ENCODE results near the gene MACF1.

MACF1 gene

DNA sequence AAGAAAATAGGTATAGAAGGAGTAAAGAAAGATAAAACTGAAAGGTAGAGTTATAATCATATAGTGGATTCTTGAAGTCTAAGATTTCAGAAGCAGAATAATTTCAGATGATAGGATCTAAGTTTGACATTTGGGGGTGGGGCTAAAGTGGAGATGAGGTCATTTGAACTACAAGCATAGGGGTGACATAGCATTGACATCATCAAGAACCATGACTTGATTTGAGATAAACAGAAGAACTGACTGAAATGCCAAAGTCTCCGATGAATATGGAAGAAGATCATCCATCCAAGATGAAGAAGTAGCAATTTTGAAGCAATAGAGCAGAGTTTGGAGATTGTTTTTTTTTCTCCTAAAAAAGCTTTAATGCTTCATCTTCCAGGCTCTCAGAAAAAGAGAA is 122.3 kb downstream of the MACF1 start:
- no peak for DNase-seq
- Histone ChIP-seq H3K36me3 (replicated peaks) (peaks cover 80% of the 10 kb centered on the region), H3K27ac (no peak overlapping the region), H3K4me3 (ENCODE audit: low read depth, low read length) (no peak overlapping the region), H3K27me3 (replicated peaks) (no peaks in the 10 kb centered on the region)
- in situ Hi-C loops (cut with HindIII; ENCODE audit: low pct_ligation_motif_present, low sequenced_read_pairs): no loop called here
- TF ChIP-seq, protein P1, sequence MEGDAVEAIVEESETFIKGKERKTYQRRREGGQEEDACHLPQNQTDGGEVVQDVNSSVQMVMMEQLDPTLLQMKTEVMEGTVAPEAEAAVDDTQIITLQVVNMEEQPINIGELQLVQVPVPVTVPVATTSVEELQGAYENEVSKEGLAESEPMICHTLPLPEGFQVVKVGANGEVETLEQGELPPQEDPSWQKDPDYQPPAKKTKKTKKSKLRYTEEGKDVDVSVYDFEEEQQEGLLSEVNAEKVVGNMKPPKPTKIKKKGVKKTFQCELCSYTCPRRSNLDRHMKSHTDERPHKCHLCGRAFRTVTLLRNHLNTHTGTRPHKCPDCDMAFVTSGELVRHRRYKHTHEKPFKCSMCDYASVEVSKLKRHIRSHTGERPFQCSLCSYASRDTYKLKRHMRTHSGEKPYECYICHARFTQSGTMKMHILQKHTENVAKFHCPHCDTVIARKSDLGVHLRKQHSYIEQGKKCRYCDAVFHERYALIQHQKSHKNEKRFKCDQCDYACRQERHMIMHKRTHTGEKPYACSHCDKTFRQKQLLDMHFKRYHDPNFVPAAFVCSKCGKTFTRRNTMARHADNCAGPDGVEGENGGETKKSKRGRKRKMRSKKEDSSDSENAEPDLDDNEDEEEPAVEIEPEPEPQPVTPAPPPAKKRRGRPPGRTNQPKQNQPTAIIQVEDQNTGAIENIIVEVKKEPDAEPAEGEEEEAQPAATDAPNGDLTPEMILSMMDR (IDR thresholded peaks at IDR 0.05; ENCODE audit: low read depth, low read length, missing control alignments): no peak

DNA sequence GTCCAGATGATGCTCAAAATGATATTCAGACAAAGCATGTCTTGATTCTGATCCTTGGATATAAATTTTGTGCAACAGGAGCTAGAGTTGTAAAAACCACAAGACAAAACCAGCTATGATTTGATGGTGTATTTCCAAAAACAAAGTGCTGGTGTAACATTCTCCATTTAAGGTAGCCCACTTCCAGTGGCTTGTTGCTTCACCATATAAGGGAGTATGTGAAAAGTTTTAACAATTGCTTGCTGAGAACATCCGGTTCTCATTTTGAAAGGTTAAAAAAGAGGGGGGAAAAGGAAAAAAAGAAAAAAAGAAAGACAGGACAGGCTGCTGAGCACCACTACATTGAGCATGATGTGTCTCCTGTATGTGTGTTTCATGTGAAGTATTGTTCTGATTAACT is 123.6 kb downstream of the MACF1 start:
- H3K4me3 ChIP-seq (ENCODE audit: low read depth, low read length): no peak overlapping the region
- no peaks in the 10 kb centered on the region for H3K27me3 ChIP-seq (replicated peaks)
- no peak overlapping the region for H3K27ac ChIP-seq
- in situ Hi-C loops (cut with HindIII; ENCODE audit: low pct_ligation_motif_present, low sequenced_read_pairs): no loop called here
- DNase-seq: no peak
- TF ChIP-seq, protein P1 (IDR thresholded peaks at IDR 0.05; ENCODE audit: low read depth, low read length, missing control alignments): no peak
- peaks cover 76% of the 10 kb centered on the region for H3K36me3 ChIP-seq (replicated peaks)

DNA sequence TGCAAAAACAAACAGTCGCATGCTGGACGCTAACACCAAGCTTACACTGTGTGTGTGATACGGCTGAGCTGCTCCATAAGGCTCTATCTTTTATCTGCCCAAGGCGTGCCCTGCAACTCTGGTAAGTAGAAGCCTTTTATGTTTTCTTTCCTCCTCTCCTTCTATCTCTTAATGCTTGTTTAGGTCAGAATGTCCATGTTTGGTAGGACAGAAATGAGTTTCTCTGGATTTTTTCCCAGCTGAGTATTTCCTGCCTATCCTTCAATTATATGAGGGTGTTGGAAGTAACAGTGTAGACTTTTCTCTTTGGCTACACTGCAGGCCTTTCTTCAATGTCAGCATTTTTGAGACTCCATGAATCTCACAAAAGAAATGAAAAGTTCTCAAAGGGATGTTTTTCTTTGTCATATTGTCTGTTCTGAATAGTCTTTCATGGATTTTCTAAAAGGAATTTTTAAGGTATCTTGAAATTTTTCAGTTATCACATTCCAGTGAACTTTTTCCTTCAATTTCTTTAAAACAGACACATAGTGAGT is 124.2 kb downstream of the MACF1 start:
- H3K36me3 ChIP-seq (replicated peaks): peaks cover 78% of the 10 kb centered on the region
- H3K27ac ChIP-seq: no peak overlapping the region
- no peak overlapping the region for H3K4me3 ChIP-seq (ENCODE audit: low read depth, low read length)
- no peaks in the 10 kb centered on the region for H3K27me3 ChIP-seq (replicated peaks)
- in situ Hi-C loops (cut with HindIII; ENCODE audit: low pct_ligation_motif_present, low sequenced_read_pairs): no loop called here
- no peak for DNase-seq
- TF ChIP-seq, protein P1 (IDR thresholded peaks at IDR 0.05; ENCODE audit: low read depth, low read length, missing control alignments): no peak

DNA sequence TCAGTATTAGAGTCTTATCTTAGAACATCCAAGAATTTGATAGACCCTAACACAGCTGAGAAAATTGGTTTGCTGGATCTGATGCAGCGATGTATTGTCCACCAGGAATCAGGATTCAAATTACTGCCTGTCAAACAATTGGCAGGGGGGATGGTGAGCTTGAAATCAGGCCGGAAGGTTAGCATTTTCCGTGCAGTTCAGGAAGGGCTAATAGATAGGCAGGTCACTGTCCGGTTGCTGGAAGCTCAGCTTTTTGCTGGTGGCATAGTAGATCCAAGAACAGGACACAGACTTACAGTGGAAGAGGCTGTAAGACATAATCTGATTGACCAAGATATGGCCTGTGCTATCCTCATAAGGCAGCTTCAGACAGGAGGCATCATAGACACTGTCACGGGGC is 127.2 kb downstream of the MACF1 start:
- Histone ChIP-seq H3K27me3 (replicated peaks) (no peaks in the 10 kb centered on the region), H3K4me3 (ENCODE audit: low read depth, low read length) (no peak overlapping the region), H3K36me3 (replicated peaks) (peaks cover 77% of the 10 kb centered on the region), H3K27ac (no peak overlapping the region)
- in situ Hi-C loops (cut with HindIII; ENCODE audit: low pct_ligation_motif_present, low sequenced_read_pairs): no loop called here
- TF ChIP-seq, protein P1 (IDR thresholded peaks at IDR 0.05; ENCODE audit: low read depth, low read length, missing control alignments): no peak
- DNase-seq: no peak

DNA sequence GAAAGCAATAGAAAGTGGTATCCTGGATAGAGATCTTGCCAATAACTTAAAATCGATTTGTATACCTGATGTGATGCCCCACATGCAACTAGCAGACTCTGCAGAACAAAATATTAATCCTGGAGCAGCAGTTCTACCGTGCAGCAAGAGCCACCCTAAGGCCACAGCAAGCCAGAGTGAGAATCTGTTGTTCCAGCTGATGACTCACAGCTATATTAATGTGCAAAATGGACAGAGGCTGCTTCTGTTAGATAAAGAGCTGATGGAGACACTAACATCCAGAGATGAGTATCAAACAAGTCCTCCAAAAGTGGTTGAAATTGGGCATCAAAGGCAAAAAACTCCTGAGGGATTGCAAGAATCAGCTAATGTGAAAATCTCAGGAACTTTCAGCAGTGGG is 127.8 kb downstream of the MACF1 start:
- H3K27me3 ChIP-seq (replicated peaks): no peaks in the 10 kb centered on the region
- TF ChIP-seq, protein P1 (IDR thresholded peaks at IDR 0.05; ENCODE audit: low read depth, low read length, missing control alignments): no peak
- no peak overlapping the region for H3K27ac ChIP-seq
- peak; percentile 40 for DNase-seq
- in situ Hi-C loops (cut with HindIII; ENCODE audit: low pct_ligation_motif_present, low sequenced_read_pairs): no loop called here
- H3K36me3 ChIP-seq (replicated peaks): peaks cover 77% of the 10 kb centered on the region
- H3K4me3 ChIP-seq (ENCODE audit: low read depth, low read length): no peak overlapping the region

DNA sequence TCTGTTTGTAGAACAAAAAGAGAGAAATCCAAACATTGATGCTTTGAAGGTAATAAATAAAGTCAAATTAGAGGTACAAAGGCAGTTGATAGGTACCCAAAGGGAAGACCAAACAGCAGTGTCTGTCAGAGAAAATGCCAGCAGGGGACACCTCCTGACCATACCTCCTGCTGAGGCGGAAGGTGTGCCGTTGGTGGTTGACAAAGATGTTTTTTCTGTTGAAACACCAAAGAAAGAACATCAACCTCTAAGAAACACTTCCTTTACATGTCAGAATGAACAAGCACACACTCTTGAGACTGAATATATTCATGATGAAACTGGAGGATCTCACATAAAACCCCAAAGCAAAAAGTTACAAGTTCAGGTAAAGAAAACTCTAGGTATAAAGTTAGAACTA is 128.3 kb downstream of the MACF1 start:
- no peaks in the 10 kb centered on the region for H3K27me3 ChIP-seq (replicated peaks)
- H3K4me3 ChIP-seq (ENCODE audit: low read depth, low read length): no peak overlapping the region
- H3K36me3 ChIP-seq (replicated peaks): peaks cover 73% of the 10 kb centered on the region
- in situ Hi-C loops (cut with HindIII; ENCODE audit: low pct_ligation_motif_present, low sequenced_read_pairs): no loop called here
- H3K27ac ChIP-seq: no peak overlapping the region
- DNase-seq: no peak
- TF ChIP-seq, protein P1 (IDR thresholded peaks at IDR 0.05; ENCODE audit: low read depth, low read length, missing control alignments): no peak
